Retinal pigment epithelial cell (primary cell): ENCODE measurements around the gene FAM120B.

Experiments used
- DNase-seq: peaks from one replicate; pipeline ENCODE4 v3.0.0-alpha.2; 2010; ENCODE audit warnings: low read depth
- H3K4me3 ChIP-seq: 2 replicates; pipeline ENCODE4 v1.5.1; 2011; ENCODE audit warnings: mild to moderate bottlenecking, low read length, control low read depth, moderate library complexity
- CTCF ChIP-seq: conservative IDR thresholded peaks from 2 replicates; pipeline ENCODE4 v1.5.1; 2011; ENCODE audit warnings: low read depth, low read length, control low read depth, inconsistent platforms

The FAM120B gene

GRCh38 chr6:170439366-170440361 is 133.1 kb downstream of the FAM120B start:
- H3K4me3 ChIP-seq = no peak overlapping the region
- no peak for DNase-seq
- no peak for TF ChIP-seq CTCF

DNA sequence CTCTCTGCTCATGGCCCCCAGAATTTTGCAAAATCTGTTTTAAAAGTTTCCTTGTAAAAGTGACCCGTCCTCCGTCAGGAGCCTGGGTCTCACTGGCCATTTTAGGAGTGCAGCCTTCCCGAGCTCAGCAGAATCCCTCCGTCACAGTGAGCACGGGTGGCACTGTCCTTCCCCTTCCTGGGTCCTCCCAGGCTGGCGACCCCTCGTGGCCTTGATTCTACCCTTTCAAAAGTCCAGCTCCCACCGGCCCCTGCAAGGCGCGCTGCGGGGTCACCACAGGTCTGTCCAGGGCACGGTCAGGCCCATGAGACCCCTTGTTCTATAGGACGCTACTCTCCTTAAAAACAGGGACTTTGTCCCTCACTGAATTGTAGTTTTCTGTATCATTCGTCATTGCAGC is 133.9 kb downstream of the FAM120B start:
- DNase-seq = no peak
- H3K4me3 ChIP-seq = no peak overlapping the region
- no peak for TF ChIP-seq CTCF

DNA sequence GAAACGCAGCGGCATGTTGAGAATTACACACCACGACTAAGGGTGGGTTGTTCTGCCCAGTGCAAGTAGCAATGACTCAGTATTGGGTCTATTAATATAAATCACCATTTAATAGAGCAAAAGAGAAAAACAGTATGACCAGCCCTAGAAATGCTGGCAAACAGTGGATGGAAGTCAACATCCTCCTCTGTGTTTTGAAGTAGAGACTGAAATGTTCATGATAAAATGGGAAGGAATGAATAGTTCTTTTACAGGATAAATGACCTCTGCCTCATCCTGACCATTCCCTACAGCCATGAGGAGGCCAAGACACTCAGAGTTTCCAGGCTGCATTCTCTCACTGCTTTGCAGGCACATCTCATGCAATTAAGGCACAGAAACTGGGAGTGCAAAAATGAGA is 134.8 kb downstream of the FAM120B start:
- TF ChIP-seq CTCF = no peak
- no peak overlapping the region for H3K4me3 ChIP-seq
- no peak for DNase-seq

DNA sequence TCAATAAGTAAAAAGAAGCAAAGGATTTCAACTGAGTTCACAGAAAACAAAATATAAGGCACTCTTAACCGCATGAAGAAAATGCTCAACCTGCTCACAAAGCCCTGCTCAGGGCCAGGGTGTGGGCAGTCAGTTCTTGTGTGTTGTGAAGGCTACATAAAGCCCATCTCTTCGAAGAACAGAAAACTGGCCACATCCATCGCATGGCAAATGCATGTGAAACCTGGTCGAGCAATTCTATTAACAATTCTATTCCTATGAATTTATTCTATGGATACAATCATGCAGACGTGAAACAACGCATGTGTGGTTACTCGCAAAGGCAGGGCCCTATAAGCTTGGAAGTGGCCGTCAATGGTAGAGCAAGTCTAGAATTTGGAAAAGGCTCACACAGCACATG is 136.0 kb downstream of the FAM120B start:
- no peak for TF ChIP-seq CTCF
- H3K4me3 ChIP-seq = no peak overlapping the region
- DNase-seq = no peak

GRCh38 chr6:170443151-170443662 is 136.6 kb downstream of the FAM120B start:
- peak; percentile 23 for TF ChIP-seq CTCF
- DNase-seq = no peak
- H3K4me3 ChIP-seq = no peak overlapping the region

DNA sequence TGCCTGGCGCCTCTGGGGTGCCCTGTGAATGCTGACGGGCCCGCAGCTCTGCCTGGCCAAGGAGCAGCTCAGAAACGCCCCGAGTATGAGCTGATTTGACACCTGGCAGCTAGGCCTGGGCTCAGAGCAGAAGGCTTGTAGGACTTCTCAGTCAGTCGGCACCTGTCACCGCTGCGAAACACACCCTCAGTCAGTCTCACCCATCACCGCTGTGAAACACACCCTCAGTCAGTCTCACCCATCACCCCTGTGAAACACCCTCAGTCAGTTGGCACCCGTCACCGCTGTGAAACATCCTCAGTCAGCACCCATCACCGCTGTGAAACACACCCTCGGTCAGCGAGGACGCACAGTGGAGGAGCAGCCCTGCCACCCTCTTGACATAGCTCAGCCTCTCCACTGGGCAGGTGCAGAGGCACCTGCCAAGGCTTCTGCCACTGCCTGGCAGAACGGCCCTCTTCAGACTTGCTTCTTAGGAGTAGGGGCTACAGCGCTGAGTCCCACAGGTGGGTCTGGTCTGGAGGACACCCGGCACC is 137.6 kb downstream of the FAM120B start:
- H3K4me3 ChIP-seq = no peak overlapping the region
- no peak for TF ChIP-seq CTCF
- no peak for DNase-seq
